NK-92 (cell line): Measurements from ENCODE around the gene UBL5.

Experiments
- DNase-seq: peaks from one replicate; lab custom pipeline; 2025; ENCODE audit not compliant: unreplicated experiment; lab: John Stamatoyannopoulos, UW

The UBL5 gene

DNA sequence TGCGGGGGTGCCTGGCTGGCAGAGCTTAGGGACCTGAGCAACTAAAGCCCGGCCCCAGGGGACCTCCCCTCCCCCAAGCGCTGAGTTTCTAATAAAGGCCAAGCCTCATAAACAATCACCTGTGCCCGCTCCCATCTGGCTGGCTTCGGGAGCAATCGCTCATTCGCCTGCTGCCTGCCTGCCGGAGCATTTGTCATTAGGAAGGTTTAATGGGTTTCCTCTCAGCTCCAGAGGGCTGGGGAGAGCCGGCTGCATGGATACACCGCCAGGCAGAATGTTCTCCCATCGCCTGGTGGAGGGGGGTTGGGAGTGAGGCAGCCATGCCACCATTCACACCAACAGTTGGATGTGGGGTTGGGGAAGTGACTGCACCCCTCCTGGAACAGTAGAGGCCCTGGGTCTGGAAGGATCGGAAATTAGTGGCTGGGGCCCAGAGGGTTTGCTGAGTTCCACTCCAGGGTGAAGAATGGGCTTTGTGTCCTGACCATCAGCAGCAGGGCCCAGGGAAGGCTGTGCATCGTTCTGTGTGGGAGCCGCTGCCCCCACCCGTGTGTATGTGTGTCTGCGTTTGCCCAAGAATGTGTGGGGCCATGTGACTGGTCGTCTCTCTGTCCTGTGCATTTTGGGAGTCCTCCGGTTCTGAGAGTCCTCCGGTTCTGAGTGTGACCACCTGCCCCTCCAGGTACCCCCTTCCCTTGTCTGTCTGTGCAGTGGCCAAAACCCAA is 22.7 kb downstream of the UBL5 start:
- DNase-seq, result no peak

DNA sequence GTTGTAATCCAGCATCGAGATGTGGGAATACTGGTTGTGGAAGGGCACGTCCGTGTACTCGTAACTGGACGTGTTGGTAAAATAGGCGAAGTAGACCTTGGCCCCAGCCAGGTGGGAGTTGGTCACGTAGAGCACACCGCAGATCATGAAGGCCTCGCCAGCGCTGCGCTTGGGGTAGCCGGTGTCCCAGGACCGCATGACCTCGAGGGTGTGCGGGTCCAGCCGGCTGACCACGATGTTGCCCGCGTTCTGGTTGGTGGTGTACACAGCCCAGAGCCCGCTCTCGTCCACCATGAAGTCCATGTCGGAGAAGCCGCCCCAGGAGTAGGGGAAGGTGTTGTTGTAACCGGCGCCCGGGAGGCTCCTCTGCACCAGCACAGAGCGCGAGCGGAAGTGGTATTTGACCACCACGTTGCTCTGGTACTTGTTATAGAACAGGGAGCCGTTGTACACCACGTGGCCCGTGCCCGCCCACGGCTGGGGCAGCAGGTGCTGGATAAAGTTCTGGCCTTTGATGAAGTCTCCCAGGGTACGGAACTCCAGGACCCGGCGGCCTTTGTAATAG is 26.6 kb downstream of the UBL5 start:
- no peak for DNase-seq

DNA sequence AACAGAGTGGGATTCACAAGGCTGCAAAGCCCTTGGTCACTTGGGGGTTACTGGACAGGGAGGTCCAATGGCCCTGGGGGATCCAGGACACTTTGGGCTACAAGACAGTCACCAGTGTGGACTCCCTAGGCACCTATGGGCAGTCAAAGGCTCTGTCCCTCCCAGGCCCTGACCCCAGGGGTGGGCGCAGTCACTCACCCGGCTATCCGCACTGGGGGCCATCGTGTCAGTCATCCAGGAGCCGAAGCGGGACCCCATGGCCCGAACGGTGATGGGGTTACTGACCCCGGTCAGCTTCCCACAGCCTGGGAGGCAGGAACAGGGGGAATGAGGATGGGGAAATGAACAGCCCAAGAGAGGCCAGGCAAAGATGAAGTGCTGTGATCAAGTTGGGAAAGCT is 28.9 kb downstream of the UBL5 start:
- DNase-seq, result no peak

DNA sequence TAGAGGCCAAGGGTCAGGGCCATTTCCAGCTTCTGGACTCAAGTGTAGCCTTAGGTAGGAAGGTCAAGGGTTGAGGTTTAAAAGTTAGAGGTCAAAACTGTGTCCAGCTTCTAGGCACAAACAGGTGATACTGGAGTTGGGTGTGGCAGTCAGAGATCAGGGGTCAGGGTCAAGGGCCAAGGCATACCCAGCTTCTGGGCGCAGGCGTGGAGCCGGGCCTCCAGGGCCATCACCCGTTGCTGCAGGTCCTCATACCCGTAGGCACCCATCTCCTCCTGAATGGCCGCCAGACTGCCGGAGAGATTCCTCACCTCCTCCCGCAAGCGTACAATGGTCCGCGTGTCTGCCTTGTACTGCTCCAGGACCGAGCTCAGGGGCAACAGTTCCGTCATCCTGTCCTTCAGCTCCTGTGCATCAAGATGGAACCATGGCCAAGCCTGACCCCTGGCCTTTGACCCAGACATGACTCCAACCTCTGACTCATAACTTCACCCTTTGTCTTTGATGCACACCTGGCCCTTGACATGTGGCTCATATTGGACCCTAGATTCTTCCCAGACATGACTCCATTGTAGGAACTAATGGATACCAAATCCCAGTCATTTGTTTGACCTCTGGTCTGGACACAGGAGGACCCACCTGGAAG is 29.5 kb downstream of the UBL5 start:
- DNase-seq, result no peak

DNA sequence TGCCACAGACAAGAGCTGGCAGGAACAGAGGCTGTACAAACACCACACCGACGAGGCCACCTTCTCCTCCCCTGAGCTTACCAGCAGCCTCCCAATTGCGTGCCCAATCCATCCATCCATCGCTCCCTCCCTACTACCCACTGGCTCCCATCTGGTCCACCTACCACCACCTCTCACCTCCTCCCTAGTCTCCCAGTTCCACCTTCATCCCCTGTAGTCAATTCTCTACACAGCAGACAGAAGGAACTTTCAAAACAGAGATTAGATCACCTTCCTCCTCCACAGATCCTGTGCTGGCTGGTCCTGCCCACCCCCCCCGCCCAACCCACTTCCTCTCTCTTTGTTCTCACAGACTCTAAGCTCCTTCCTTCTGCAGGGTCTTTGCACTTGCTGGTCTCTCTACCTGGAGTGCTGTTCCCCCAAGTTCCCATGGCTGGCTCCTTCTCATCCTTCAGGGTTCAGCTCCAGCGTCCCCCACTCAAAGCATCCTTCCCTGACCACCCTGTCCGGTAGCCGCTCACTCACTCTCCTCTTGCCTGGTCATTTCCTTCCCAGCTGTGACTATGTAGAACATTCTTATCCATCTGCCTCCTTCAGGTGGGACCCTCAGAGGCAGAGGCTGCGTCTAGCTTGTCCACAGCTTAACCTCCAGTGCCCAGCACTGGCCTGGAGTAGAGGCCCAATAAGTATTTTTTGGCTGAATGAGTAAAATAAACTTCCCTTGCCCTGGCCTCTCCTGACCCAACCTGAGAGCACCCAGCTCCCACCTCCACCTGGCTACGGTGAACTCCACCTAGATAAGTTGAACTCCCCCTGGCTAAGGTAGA is 30.4 kb downstream of the UBL5 start:
- no peak for DNase-seq

DNA sequence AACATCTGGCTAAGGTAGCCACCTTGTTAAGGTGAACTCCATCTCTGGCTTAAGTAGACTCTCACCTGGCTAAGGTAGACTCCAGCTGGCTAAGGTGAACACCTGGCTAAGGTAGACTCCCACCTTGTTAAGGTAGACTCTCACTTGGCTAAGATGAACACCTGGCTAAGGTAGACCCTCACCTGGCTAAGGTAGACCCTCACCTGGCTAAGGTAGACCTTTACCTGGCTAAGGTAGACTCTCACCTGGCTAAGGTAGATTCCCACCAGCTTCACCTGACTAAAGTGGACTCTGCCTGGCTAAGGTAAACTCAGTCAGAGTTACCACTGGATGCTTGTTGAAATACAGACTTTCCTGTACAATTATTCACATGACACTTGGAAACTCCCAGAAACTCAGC is 31.0 kb downstream of the UBL5 start:
- DNase-seq, result no peak

DNA sequence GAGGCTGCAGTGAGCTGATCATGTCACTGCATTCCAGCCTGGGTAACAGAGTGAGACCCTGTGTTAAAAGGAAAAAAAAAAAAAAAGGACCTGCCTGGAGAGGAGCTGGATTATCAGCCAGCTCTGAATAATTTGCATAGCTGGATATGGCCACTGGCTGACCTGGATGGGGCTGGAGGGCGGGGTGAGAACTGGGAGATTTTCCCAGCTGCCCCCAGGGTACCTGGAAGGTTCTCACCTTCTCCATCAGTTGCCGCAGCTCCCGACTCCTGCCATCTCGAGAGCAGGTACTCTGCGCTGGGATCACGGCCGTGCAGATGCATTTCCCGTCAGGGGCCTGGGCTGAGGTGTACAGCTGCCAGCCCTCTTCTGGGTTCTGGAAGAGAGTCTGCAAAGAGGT is 32.7 kb downstream of the UBL5 start:
- DNase-seq, result no peak

DNA sequence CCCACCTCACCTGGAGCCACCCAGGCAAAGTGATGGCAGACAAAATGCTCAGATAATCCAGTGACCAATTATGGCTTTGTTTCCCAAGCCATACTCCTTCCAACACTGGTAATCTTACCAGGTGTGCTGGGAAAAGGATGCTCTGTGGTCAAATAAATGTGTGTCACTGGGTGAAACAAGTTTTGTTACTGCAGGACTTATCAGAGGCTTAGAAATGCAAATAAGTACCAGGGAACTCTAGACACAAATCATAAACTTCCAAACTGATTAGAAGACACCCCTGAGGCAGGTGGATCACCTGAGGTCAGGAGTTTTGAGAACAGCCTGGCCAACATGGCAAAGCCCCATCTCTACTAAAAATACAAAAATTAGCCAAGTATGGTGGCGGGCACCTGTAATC is 33.8 kb downstream of the UBL5 start:
- DNase-seq, result no peak

DNA sequence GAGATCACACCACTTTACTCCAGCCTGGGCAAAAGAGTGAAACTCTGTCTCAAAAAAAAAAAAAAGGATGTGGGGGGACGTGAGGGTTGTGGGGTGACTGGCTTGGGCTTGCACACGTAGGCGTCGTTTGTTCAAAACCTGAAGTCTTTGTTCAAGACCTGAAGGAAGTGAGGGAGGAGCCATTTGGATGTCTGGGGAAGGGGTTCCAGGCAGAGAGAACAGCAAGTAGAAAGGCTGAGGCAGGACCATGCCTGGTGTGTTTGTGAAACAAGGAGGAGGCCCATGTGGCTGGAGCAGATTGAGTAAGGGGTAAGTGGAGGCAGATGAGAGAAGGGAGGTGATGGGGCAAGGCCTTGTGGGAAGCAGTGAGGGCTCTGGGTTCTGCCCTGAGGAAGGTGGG is 35.2 kb downstream of the UBL5 start:
- DNase-seq, result no peak

DNA sequence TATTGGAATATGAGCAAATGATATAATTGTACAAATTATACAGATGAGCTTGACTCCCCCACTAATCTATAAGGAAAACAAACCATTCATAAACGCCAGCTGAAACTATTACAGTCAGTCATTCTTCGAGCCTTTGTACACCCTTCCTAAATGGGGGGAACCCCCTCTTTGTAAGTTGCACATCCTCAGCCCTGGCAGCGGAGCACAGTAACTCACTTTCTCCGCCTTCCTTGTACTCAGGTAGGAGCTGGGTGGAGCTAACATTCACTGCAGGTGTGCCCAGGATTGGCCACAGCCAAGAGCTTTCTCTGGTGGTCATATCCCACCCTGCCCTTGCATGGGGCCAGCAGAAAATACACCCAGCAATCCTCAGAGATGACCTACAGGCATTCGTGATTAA is 36.0 kb downstream of the UBL5 start:
- no peak for DNase-seq

DNA sequence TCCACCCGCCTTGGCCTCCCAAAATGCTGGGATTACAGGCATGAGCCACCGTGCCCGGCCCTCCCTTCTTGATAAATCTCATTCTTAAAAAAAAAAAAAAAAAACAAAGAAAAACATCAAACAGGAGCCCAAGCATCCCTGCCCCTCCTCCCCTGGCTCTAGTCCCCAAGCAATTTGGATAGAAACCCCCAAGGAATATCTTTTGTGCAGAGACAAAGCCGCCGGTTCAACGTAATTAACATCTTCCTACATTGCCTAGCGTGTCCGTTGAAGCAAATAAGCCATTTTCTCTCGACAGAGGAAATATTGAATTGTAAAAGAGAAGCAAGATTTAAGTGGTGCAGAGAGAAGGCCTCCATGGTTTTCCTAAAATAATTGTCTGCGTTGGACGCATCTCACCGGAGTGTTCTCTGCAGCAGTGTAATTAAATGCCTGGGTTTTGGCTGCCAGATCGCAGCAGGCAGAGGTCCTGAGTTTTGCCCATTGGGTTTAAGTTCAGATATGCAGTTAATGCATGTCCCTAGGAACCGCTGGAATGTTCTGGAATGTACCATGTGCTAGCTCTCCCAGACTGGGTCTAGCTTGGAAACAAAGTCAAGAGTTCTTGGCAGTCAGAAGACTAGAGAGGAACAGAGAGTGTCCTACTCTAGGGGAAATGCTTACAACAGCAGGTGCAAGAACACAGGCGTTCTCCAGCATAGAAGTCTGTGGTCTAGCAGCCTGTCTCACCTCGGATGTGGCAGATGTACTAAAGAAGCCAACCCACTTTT is 38.2 kb downstream of the UBL5 start:
- no peak for DNase-seq

DNA sequence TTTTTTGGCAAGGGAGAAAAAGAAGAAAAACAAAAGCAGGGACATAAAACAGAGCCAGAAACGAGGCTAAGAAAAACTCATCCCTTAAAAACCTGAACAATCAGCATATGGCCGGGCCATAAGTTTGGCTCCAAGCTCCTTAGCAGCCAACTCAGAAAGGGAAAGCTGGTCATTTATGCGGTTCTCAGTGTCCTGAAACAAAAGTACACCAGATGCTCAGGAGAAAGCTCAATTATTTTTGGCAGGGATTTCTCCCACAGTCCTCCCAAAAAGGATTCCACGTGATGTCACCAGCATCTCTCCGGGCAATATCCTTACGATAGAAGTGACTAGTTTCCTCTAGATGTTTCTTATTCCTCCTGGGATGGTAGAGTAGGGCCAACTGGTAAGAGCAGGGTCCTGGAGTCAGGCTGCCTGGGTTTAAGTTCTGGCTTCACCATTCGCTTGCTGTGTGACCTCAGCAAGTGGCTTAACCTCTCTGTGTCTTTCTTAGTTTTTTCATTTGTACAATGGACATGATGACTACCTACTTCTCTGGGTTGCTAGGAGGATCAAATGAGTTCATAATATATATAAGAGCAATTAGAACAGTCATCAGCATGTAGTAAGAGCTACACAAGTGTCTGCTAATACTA is 41.4 kb downstream of the UBL5 start:
- no peak for DNase-seq

DNA sequence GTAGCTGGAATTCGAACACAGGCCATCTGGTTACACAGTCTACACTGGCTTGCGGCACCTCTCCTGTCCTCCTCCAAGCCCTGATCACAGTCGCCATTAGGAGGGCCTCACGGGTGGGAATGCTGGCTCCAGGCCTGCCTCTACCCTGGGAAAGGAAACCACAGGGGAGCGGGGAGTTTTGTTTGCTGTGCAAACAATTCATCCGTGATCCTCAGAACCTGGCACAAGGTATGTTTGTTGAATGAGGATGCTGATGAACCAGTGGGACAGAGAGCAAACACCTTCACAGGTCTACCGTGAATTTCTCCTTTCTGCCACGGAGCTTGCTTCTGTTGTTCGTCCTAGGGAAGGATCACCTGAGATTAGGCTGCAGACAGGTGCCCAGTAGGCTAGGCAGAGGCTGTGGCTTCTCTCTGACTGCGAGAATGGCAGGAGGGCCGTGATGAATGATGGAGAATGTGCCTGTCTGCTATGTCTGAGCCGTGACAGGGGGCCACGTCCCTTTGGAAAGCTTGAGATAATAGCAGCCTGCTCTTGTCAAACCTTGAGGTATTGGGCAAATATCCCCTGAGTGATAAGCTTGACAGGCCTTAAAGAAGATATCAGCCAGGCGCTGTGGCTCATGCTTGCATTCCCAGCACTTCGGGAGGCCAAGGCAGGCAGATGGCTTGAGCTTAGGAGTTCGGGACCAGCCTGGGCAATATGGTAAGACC is 44.1 kb downstream of the UBL5 start:
- no peak for DNase-seq

DNA sequence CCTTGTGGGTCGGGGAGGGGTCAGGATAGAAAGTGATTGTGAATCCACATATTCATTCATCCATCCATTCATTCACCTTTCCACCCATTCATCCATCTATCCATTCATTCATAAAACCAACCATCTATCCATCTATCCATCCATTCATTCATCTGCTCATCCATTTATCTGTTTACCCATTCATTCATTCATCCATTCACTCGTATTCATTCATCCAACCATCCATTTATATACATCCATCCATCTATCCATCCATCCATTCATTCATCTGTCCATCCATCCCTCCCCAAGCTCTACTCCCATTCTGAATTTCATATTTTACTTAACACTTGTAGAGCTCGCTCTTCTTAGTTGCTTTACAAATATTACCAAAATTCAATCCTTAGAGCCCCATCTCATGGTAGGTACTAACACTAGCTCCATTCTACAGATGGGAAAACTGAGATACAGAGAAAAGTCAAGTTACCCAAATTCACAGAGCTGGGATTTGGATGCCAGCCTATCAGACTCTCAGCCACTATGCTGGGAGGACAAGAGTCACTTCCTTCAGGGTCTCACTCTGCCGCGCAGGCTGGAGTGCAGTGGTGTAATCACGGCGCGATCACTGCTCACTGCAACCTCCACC is 45.0 kb downstream of the UBL5 start:
- no peak for DNase-seq

DNA sequence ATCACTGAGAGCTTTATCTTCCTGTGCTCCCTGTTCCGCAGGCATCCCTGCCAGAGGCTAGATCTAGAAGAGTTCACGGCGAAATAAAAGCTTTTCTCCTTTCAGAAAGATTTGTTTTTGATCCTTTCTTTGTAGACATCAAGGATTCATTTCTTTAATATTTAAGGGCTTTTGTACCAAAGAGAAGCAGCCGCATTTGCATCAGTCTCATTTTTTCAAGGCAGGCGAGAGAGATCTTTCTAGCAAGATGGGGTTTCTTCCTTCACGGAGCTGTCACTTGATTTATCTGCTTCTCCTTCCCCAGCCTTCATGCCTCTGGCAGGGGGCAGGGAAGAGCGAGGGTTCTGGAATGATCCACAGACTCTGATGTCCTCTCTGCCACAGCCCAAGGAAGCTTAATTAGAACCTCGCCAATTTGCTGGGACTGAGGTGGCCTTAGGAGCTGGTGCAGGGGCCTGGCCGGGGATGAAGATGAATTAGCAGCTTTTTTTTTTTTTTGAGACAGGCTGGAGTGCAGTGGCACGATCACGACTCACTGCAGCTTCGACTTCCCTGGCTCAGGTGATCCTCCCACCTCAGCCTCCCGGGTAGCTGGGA is 47.4 kb downstream of the UBL5 start:
- DNase-seq, result no peak

DNA sequence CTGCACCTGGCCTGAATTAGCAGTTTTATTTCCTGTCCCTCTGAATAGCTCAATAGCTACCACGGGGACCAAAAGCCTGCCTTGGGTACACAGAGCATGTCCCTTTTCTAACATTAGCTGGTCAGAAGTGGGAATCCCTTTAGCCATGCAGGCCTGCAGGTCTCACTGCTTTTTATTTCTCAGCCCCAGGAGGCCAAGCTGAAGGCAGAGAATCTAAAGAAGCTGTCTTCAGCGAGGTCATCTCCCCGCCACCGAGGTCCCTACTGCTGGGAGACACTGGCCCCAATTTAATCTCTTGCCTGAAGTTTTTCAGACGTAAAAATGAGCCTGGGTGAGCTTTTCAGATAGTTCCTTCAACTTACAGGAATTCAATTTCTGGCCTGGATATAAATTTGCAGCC is 48.1 kb downstream of the UBL5 start:
- no peak for DNase-seq

DNA sequence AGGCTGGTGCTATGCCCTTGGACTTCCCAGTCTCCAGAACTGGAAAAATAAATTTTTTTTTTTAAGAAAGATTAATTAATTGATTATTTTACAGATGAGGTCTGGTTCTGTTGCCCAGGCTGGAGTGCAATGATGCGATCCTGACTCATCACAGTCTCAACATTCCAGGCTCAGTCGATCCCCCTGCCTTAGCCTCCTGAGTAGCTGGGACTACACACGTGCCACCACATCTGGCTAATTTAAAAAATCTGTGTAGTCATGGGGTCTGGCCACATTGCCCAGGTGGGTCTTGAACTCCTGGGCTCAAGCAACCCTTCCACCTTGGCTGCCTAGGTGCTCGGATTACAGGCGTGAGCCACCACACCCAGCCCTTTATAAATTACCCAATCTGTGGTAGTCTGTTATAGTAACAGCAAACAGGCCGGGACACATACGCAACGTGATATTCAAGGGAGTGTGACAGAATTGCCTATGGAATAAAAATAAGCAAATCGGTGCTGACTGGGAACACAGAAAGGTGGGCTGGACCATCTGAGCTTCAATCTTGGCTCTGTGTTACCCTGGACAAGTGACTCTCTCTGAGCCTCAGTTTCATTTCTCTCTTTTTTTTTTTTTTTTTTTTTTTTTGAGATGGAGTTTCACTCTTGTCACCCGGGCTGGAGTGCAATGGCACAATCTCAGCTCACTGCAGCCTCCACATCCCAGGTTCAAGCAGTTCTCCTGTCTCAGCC is 50.2 kb downstream of the UBL5 start:
- no peak for DNase-seq

DNA sequence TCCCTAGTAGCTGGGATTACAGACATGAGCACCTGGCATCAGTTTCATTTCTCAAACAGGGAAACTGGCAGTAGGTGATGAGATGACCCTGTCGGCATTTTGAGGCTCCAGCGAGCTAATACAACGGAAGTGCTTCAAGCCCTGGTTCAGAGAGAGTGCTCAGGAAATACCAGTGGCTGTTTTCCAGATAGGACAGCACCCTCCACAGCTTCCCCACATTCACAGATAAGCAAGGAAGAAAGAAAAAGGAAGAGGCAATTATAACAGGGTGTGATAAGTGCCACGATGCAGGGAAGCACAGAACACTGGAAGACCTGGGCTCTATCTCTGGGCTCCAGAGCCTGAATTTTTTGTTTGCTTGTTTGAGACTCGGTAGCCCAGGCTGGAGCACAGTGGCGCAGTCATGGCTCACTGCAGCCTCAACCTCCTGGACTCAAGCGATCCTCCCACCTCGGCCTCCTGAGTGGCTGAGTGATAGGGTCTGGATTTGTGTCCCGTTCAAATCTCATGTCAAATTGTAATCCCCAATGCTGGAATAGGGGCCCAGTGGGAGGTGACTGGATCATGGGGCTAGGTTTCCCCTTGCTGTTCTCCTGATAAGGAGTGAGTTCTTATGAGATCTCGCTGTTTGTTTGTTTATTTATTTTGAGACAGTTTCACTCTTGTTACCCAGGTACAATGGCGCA is 50.9 kb downstream of the UBL5 start:
- no peak for DNase-seq
